Peyer's patch (tissue), 4 donors: Measurements from ENCODE around the gene PYROXD2. TPM values are rescaled to one million over a fixed set of nuclear protein-coding genes. Genes with fewer than 3 reads are reported as not detected.

Experiments
- DNase-seq, 3 donors: peaks; one replicate each; pipeline ENCODE4 v3.0.0-alpha.2; 2017 to 2019
- H3K27ac ChIP-seq, 4 donors: fragments of 200-600 bp; sonication (generic); one replicate each; pipeline ENCODE4 v1.5.1; 2016 to 2019
- H3K27me3 ChIP-seq, 2 donors: fragments of 200-600 bp; sonication (generic); one replicate each; pipeline ENCODE4 v1.5.1; 2019
- H3K36me3 ChIP-seq, 3 donors: fragments of 200-600 bp; sonication (generic); one replicate each; pipeline ENCODE4 v1.5.1; 2016 to 2019
- H3K4me1 ChIP-seq, 4 donors: fragments of 200-600 bp; sonication (generic); one replicate each; pipeline ENCODE4 v1.5.1; 2016 to 2019
- H3K4me3 ChIP-seq, 4 donors: fragments of 200-600 bp; sonication (generic); 1 replicate in 3 of 4; 2 replicates in 1 of 4; pipeline ENCODE4 v1.5.1; 2016 to 2019; ENCODE audit warnings: mild to moderate bottlenecking in 1 of 4
- H3K9me3 ChIP-seq, 4 donors: fragments of 200-600 bp; sonication (generic); one replicate each; pipeline ENCODE4 v1.5.1; 2016 to 2019; ENCODE audit warnings: mild to moderate bottlenecking in 1 of 4
- CTCF ChIP-seq, 6 experiments: fragments of 450-650 bp in 4 of 6; fragments of 200-600 bp in 2 of 6; sonication (generic) in 1 of 6; IDR thresholded peaks; one replicate each; pipeline ENCODE4 v1.5.1; 2017 to 2019; ENCODE audit warnings: antibody characterized with exemption in 6 of 6, mild to moderate bottlenecking in 3 of 6, moderate library complexity in 1 of 6
- POLR2A ChIP-seq, 2 donors: fragments of 450-650 bp; IDR thresholded peaks; one replicate each; pipeline ENCODE4 v1.5.1; 2017; ENCODE audit warnings: antibody characterized with exemption in 2 of 2, mild to moderate bottlenecking in 2 of 2, moderate library complexity in 2 of 2
- total RNA-seq, 4 donors: library from RNA; depleted of rRNA; stranded (reverse); fragments of >200 nt; gene quantifications; one replicate each; pipeline ENCODE4 v1.1.0, GENCODE V29; 2016

The PYROXD2 gene
- total RNA-seq, 4 donors from 2014 or later = 7.0 to 23.1 (median 11.5) TPM

GRCh38 chr10:98432330-98432729, 17.3 kb upstream of the PYROXD2 start:
- no peak for DNase-seq
- Histone ChIP-seq H3K9me3 (no peaks in the 10 kb centered on the region), H3K4me1 (no peaks in the 10 kb centered on the region), H3K36me3 (peaks cover 0 to 83% (median 0%) of the 10 kb centered on the region in 3 donors), H3K4me3 (no peak overlapping the region), H3K27me3 (no peaks in the 10 kb centered on the region), H3K27ac (no peak overlapping the region)
- no peak for TF ChIP-seq POLR2A (IDR thresholded peaks at IDR 0.05)
- no peak for TF ChIP-seq CTCF (IDR thresholded peaks at IDR 0.05)

DNA sequence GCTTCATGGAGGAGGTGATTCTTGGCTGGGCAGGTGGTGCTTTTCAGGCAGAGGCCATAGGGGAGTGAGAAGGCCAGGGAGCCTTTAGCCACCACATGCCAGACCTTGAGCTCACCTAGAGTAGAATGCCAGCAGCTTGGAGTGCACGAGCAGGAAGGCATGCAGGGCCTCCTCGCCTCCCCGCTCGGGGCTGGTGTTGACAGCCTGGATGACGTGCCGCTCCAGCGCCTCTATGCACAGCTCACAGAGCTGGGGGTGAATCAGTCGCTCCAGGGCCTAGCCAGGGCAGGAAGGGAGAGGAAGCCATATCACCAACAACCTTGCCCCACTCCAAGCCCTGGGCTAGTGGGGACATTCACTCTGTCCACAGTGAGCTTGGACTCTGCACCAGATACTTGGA, 16.0 kb upstream of the PYROXD2 start:
- Histone ChIP-seq H3K4me1 (no peaks in the 10 kb centered on the region), H3K27ac (no peak overlapping the region), H3K9me3 (no peaks in the 10 kb centered on the region), H3K27me3 (no peaks in the 10 kb centered on the region), H3K36me3 (peaks cover 0 to 85% (median 0%) of the 10 kb centered on the region in 3 donors), H3K4me3 (no peak overlapping the region)
- DNase-seq = no peak
- TF ChIP-seq CTCF (IDR thresholded peaks at IDR 0.05) (no peak), POLR2A (IDR thresholded peaks at IDR 0.05) (no peak)

- Histone ChIP-seq H3K27ac (no peak overlapping the region), H3K4me1 (no peaks in the 10 kb centered on the region), H3K36me3 (peaks cover 0 to 83% (median 0%) of the 10 kb centered on the region in 3 donors), H3K9me3 (no peaks in the 10 kb centered on the region), H3K27me3 (no peaks in the 10 kb centered on the region), H3K4me3 (no peak overlapping the region)
- no peak for TF ChIP-seq POLR2A (IDR thresholded peaks at IDR 0.05)
- TF ChIP-seq CTCF (IDR thresholded peaks at IDR 0.05) = no peak
- no peak for DNase-seq
These were observed 15.4 kb upstream of the PYROXD2 start for GRCh38 chr10:98430427-98430826.

GRCh38 chr10:98429320-98430072, 14.5 kb upstream of the PYROXD2 start:
- no peak overlapping the region for H3K4me3 ChIP-seq
- H3K27ac ChIP-seq = no peak overlapping the region
- DNase-seq = no peak
- H3K4me1 ChIP-seq = no peaks in the 10 kb centered on the region
- TF ChIP-seq POLR2A (IDR thresholded peaks at IDR 0.05) (no peak), CTCF (IDR thresholded peaks at IDR 0.05) (no peak)
- H3K27me3 ChIP-seq = no peaks in the 10 kb centered on the region
- H3K36me3 ChIP-seq = peaks cover 0 to 81% (median 0%) of the 10 kb centered on the region in 3 donors
- no peaks in the 10 kb centered on the region for H3K9me3 ChIP-seq

DNA sequence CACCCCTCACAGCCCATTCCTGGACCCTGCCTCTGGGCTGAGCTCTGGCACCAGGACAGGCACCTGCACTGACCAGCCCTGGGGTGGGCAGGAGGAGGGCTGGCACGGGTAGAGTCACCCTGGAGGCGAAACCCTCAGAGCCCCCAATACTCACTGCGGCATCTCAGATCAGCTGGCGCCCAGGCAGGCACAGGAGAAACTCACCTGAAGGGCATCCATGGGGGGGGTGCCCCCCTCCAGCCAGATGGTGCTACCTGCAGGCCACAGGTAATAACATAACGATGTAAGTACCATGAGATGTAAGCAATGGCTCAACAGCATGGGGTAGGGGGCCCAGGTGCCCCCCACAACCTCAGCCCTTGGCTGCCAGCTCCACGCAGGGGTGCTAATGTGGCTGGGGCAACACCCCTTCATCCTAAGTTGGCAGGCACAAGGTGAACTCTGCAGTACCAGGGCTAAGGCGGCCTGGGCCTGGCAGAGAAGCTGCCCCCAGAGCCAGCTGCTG, 12.1 kb upstream of the PYROXD2 start:
- Histone ChIP-seq H3K27me3 (no peaks in the 10 kb centered on the region), H3K27ac (no peak overlapping the region), H3K9me3 (no peaks in the 10 kb centered on the region), H3K4me1 (no peaks in the 10 kb centered on the region), H3K36me3 (peaks cover 0 to 81% (median 0%) of the 10 kb centered on the region in 3 donors), H3K4me3 (no peak overlapping the region)
- TF ChIP-seq CTCF (IDR thresholded peaks at IDR 0.05) = no peak
- no peak for TF ChIP-seq POLR2A (IDR thresholded peaks at IDR 0.05)
- no peak for DNase-seq
